Left renal cortex interstitium (tissue), 4 donors: Measurements from ENCODE around the gene ABCA7. TPM values are rescaled to one million over a fixed set of nuclear protein-coding genes. Genes with fewer than 3 reads are reported as not detected.

Source experiments
- DNase-seq, 4 donors: peaks; one replicate each; pipeline ENCODE4 v3.0.0-alpha.2; 2013; ENCODE audit warnings: low read depth in 4 of 4, low spot score in 2 of 4, missing footprints in 1 of 4
- polyA plus RNA-seq, 4 donors: library from polyadenylated mRNA; unstranded; fragments of 120-200 nt; gene quantifications; one replicate each; pipeline ENCODE4 v1.2.1, GENCODE V29; 2013; ENCODE audit not compliant: insufficient read length in 4 of 4

ABCA7 gene
- polyA plus RNA-seq, 4 donors = 6.9 to 14.0 (median 8.5) TPM

DNA sequence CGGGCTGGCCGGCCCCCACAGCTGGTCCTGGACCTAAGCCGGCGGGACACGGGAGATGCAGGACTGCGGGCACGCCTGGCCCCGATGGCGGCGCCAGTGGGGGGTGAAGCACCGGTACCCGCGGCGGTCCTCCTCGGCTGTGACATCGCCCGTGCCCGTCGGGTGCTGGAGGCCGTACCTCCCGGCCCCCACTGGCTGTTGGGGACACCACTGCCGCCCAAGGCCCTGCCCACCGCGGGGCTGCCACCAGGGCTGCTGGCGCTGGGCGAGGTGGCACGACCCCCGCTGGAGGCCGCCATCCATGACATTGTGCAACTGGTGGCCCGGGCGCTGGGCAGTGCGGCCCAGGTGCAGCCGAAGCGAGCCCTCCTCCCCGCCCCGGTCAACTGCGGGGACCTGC, 36.6 kb upstream of the ABCA7 start:
- DNase-seq = no peak

DNA sequence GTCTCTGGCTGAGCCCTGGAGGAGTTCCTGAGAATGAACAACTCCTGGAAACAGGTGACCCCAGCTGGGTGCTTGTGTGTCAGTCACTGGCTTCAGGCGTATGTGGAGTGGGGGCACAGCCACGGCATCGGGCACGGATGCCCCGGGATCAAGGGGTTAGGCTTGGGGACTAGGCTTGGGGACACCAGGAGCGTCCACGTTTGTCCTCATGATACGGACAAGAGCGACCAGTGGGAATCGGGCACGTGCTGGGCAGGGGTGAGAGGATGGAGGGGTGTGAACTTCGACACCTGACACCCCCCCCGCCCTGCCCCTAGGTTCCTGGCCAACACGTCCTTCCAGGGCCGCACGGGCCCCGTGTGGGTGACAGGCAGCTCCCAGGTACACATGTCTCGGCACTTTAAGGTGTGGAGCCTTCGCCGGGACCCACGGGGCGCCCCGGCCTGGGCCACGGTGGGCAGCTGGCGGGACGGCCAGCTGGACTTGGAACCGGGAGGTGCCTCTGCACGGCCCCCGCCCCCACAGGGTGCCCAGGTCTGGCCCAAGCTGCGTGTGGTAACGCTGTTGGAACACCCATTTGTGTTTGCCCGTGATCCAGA, 35.6 kb upstream of the ABCA7 start:
- DNase-seq = no peak

DNA sequence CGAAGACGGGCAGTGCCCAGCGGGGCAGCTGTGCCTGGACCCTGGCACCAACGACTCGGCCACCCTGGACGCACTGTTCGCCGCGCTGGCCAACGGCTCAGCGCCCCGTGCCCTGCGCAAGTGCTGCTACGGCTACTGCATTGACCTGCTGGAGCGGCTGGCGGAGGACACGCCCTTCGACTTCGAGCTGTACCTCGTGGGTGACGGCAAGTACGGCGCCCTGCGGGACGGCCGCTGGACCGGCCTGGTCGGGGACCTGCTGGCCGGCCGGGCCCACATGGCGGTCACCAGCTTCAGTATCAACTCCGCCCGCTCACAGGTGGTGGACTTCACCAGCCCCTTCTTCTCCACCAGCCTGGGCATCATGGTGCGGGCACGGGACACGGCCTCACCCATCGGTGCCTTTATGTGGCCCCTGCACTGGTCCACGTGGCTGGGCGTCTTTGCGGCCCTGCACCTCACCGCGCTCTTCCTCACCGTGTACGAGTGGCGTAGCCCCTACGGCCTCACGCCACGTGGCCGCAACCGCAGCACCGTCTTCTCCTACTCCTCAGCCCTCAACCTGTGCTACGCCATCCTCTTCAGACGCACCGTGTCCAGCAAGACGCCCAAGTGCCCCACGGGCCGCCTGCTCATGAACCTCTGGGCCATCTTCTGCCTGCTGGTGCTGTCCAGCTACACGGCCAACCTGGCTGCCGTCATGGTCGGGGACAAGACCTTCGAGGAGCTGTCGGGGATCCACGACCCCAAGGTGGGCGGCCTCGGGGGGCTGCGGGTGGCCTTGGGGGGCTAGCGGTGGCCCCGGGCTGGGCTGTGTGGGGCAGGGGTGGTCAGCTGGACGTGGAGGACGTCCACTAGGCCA, 34.9 kb upstream of the ABCA7 start:
- DNase-seq = no peak

DNA sequence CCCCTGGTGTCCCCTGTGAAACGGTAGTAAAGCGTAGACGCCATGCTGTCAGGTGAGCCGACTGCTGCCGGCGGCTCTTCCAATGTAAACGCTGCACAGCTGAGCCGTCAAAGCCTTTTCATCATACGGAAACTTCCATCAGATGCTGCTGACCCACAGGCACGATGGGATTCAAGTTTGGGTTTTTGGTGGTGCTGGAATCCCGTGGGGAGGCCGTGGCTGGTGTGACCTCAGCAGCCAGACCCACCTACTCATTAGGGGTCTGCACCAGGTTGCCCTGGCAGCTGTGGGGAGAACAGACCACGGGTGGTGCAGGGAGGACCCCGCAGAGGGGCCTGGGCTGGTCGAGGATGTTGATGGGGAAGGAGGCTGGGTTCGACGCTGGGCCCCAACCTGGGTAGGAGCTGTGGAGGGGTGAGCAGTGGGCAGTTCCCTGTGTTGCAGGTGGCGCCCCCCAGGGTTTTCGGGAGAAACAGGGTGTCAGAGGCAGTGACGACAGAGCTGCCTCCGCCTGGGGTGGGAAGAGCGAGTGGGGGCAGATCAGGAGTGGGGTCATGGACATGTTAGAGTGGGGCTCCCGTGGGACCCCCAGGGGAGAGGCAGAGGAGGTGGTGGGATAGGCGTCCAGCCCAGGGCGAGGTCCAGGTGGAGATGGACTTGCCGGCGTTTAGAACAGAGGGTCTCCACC, 33.1 kb upstream of the ABCA7 start:
- DNase-seq = no peak

DNA sequence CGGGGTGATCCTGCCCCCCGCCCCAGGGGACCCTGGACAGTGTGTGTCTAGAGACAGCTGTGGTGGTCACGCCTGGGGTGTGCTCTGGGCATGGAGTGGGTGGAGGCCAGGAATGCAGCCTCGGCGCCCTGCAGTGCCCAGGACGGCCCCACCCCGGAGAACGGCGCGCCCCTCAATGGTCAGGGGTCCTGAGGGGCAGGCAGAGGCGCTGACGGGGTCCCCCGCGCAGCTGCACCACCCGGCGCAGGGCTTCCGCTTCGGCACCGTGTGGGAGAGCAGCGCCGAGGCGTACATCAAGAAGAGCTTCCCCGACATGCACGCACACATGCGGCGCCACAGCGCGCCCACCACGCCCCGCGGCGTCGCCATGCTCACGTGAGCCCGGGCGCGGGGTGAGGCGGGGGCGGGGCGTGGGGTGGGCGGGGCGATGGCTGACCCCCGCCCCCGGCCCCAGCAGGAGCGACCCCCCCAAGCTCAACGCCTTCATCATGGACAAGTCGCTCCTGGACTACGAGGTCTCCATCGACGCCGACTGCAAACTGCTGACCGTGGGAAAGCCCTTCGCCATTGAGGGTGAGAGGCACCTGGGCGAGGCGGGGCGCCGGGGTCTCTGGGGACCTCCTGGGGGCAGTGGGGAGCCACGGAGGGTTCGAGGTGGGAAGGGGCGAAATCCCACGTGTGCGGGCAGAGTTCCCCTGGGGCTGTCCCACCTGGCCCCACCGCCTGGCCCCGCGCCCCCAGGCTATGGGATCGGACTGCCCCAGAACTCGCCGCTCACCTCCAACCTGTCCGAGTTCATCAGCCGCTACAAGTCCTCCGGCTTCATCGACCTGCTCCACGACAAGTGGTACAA, 32.3 kb upstream of the ABCA7 start:
- no peak for DNase-seq

DNA sequence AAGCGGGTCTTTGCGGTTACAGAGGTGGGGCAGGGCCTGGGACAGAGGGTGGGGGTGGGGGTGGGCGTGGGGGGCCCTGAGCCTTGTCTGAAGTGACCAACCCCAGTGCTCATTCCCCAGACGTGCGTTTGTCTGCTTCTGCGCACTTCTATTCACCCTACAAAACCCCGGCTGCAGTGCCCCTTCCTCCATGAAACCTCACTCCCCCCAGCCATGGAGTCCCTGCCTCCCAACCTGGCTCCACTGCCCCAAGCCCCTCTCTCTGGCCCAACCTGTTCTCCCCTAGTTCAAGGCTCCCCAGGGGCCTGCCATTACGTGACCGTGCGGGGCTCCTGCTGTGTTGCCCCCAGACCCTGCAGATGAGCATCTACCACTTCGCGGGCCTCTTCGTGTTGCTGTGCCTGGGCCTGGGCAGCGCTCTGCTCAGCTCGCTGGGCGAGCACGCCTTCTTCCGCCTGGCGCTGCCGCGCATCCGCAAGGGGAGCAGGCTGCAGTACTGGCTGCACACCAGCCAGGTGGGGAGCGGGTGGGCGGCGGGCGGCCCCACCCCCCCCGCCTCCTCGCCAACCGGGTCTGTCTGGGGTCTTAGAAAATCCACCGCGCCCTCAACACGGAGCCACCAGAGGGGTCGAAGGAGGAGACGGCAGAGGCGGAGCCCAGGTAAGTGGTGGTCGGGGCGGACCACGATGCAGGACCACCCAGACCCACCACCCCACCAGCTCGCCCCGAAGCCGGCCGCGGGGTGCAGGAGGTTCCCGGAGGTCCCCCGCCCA, 31.5 kb upstream of the ABCA7 start:
- no peak for DNase-seq

DNA sequence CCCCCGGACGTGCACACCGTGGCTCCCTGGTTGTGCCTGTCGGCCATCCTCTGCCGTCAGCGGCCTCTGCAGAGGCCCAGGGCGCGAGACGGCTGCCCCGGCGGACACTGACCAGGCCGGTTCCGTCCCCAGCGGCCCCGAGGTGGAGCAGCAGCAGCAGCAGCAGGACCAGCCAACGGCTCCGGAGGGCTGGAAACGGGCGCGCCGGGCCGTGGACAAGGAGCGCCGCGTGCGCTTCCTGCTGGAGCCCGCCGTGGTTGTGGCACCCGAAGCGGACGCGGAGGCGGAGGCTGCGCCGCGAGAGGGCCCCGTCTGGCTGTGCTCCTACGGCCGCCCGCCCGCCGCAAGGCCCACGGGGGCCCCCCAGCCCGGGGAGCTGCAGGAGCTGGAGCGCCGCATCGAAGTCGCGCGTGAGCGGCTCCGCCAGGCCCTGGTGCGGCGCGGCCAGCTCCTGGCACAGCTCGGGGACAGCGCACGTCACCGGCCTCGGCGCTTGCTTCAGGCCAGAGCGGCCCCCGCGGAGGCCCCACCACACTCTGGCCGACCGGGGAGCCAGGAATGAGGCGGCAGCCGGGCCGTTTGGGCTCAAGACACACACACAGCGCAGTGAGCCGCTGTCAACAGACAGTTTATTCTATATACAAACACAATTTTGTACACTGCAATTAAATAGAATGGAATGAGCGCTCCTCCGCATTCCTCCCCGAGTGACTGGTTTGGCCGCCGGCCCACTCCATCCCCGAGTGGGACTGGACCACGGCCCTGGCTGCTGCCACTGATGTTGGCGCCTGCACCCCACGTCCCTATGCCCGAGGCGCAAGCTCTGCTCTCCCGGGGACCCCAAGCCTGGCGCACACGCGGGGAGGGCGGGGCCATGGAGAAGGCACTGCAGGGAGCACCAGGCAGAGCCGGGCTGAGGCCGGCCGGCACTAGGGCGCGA, 30.6 kb upstream of the ABCA7 start:
- no peak for DNase-seq

DNA sequence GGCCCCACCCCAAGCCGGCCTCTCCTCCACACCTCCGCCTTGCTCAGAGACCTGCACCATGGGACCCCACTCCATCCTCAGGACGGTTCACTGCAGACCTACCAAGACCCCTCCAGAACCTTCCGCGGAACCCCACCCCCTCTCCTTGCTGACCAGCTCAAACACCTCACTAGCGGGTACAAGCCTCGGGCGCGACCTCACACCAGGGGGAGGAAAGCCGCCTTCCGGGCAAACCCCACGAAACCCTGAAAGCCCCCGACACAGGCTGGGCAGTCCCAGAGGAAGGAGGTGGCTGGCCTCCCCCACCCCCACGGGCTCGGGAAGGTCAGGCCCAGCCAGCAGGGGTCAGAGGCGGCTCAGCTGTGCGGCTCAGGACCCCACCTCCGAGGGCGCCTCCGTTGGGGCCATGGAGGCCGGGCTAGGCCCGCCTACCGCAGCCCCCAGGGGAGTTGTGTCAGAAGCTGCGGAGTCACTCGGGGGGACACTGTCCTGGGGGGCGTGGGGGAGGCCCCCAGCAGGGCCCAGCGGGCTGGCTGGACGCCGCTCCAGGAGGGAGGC, 29.8 kb upstream of the ABCA7 start:
- DNase-seq = no peak

DNA sequence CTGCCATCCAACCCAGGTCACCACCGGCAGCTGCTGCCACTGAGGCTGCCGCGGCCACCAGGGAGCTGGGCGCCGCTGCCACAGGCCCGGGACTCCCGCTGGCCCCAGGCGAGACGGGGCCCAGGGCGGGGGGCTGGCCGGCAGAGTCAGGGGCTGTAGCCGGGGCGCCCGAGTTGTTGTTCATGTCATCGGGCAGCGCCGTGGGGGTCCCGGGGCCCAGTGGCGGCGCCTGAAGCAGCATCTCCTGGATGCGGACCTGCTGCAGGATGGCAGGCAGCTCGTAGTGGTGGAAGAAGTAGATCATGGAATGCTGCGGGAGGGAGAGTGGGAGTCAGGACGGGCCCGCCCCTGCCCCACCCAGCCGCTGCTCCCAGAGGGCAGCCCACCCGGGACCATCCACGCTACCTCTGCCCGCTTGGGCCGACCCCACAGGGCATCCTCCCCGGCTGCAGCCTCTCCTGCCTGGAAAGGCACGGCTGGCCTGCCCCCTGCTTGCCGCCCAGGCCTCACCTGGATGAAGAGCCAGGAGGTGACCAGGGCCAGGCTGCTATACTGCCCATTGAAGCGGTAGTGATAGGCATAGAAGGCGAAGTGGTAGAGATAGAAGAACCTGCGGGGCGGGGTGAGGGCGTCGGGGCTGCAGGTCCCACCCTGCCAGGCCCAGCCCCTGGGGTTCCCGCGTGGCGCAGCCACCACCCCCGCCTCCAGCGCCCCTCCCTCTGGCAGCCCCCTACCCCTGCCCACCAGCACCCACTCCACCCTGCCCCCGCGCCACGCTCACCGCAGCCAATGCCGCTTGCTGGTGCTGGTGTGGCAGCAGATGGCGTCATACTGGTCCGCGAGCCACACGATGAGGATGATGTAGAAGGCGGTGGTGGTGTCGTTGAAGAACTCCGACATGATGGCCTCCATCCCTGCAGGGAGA, 29.1 kb upstream of the ABCA7 start:
- no peak for DNase-seq

DNA sequence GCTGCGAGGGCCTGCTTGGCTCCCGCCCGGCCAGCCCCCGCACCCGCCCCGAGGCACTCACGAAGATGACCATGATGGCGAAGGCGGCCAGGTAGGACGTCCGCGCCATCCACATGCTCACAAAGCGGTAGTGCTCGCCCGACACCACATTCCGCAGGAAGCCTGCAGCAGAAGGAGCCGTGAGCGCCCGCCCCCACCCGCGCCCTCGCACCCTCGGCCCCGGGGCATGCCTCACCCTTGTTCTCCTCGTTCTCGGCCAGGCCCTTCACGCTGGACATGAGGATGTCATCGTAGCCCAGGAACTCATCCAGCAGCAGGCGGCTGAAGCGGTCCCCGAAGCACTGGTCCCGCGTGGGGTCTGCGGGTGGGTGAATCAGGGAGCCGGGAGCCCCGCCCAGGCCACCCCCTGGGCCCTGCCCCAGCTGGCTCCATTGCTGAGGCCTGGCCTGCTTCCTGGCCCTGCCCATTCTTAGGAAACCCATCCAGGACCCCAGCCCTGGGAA, 28.0 kb upstream of the ABCA7 start:
- no peak for DNase-seq

DNA sequence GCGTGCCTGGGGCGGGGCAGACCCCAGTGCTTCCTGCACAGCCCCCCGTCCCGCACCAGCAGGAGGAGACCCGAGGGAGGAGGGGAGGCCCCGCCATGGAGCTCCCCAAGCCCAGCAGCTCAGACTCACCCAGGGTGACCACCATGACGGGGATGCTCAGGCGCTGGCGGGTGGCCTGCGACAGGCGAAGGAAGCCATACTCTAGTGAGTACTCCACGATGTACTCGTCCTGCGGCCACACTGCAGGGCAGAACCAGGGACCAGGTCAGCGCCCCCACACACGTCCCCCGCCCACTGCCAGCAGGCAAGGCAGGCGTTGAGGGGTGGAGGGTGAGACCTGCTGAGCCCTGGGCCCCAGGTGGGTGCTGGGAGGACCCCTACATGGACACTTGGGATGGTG, 27.6 kb upstream of the ABCA7 start:
- no peak for DNase-seq

DNA sequence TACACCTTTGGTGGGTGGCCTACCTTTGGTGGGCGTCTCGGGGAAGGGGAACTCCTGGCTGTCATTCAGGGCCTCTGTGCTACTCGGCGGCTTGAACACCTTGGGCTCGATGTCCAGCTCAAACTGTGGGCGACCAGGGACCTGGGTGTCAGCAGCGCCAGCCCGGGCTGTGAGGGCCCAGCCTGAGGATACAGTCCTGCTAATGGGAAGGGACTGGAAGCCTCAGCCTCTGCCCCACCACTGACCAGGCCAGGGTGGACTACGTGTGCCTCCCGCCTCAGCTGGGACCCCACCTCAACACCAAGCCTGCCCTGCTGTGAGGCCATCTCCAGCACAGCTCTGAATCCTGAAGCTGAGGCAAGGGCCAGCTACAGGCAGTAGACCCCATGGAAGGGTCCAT, 26.7 kb upstream of the ABCA7 start:
- DNase-seq = no peak

DNA sequence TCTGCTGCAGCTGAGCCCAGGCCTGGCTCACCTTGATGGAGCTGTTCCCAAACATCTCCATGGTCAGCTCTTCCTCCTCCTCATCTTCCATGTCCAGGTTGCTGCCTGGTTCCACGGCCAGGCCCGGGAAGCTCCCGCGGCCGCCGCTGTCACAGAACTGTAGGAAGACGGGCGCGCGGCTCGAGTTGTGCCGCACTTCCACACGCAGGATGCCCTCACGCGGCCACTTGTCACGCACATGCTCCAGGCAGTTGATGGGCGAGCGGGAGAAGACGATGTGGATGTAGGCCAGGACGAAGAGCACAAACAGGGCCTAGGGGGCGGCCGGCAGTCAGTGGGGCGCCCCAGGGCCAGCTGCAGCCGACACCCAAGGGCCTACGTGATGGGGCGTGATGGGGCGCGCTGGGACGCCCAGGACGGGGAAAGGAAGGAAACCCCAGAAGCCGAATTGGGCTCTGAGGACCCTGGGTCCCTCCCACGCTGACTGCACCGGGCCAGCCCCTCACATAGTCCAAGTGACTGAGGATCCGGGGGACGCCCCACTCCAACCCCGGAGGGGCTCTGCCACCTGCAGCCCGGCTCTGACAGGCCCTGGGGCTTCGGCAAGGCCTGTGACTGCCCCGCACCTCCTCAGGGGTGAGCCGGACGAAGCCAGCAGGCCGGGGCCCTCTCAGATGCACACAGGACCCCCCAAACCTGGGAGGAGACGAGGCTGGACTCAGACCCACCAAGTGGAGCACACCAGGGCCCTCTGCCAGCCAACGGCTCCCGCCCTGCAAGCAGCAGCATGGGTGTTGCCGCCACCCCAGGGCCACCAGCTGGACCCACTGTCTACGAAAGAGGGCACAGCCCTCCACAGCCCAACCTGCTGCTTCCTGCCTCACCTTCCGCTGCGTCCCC, 25.5 kb upstream of the ABCA7 start:
- DNase-seq = no peak

DNA sequence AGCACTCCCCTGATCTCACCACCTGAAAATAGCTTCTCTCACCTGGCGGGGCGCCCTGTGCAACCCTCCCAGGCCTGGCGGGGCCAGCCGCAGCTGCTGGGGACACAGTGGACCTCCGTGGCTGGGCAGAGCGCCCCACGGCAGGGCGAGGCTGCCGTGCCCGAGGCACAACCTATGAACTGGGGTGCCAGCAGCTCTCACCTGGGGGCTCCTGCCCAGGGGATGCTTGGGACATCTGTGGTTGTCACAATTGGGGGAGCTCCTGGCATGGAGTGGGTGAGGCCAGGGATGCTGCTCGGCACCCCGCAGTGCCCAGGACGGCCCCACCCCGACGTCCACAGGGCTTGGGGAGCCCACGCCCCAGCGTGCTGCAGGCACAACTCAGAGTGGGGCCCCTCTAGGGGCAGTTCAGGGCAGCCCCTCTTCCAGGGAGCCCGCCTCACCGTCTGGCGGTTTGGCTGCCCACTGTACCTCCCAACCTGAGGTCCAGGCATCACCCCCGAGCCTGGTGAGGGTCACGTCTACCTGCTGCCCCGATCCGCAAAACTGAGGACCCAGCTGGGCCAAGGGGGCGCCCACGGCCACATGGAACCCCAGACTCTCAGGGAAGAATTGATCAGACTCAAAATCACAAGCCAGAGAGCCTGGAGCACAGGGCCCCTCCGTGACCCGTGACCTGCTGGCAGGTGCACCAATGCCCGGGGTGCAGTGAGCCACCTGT, 24.7 kb upstream of the ABCA7 start:
- DNase-seq = no peak

DNA sequence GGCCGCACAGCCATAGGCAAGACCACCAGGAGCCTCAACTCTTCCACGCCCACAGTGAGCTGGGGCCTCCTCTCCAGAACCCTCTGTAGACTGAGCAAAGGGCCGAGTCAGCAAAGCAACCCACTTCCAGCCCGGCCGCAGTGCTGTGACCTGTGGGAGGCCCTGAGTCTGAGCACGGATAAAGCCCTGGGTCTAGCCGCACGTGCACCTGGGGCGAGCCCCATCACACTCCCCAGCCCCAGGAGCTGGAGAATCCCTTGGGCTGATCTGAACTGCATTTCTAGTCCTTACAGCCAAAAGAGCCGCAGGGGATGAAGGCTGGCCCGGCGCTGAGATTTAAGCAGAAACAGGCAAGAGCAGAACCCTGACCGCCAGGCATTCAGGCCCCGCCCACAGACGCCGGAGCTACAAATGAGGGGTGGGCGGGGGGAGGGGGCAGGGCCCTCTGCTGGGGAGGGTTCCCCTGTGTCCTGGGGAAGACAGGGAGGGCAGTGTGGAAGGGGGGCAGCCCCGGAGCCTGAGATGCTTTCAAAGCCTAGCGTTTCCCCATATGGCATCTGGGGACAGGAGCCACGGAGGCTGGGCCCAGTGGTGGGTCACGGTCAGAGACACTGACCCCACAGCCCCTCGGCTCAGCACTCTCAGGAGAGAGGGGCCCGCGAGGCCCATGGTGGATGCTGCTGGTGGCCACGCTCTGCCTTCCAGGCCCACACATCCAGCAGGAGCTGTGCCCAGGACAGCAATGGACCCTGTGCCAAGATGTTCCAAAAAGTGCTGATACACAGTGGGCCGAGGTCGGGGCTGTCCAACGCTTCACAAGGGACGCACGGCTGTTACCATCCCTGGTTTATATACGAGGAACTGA, 23.9 kb upstream of the ABCA7 start:
- DNase-seq = no peak
